Dedifferentiated amniotic fluid mesenchymal stem cell (primary cell): ENCODE measurements around the gene CASP8.
A peak's percentile ranks its signal among the peaks of the same experiment; 100 is the strongest.
"Not testable (repeated sequence)": the region's sequence is repeated elsewhere in the genome, so short reads cannot be mapped to it uniquely, and the experiment has no call there.

Experiments
- DNase-seq: peaks from one replicate; pipeline ENCODE4 v3.0.0-alpha.2; 2016; ENCODE audit errors: extremely low spot score

CASP8 gene

GRCh38 chr2:201260302-201260800 lies at the start of gene CASP8:
Gene CASP8 (plus strand): TSS chr2:201260536. CDS start chr2:201266487, 5,951 bp downstream.
- DNase-seq, result no peak

- DNase-seq, result no peak
These were observed 44.4 kb upstream of the CASP8 start for GRCh38 chr2:201215963-201216362.

GRCh38 chr2:201216918-201217317 lies 43.4 kb upstream of the CASP8 start:
- DNase-seq, result no peak

- no peak for DNase-seq
These were observed 41.6 kb upstream of the CASP8 start for GRCh38 chr2:201218780-201219179.

GRCh38 chr2:201219328-201220096 lies 40.8 kb upstream of the CASP8 start:
- no peak for DNase-seq

- DNase-seq, result no peak
These were observed 40.2 kb upstream of the CASP8 start for GRCh38 chr2:201220102-201220570.

- no peak for DNase-seq
These were observed 37.0 kb upstream of the CASP8 start for GRCh38 chr2:201223089-201224073.

- DNase-seq, result no peak
These were observed 31.9 kb upstream of the CASP8 start for GRCh38 chr2:201228271-201228911.

GRCh38 chr2:201228912-201229290 lies 31.4 kb upstream of the CASP8 start:
- no peak for DNase-seq

- DNase-seq, result peak; percentile 86
These were observed 28.4 kb upstream of the CASP8 start for GRCh38 chr2:201231781-201232466.

GRCh38 chr2:201232467-201232815 lies 27.9 kb upstream of the CASP8 start:
- DNase-seq, result no peak

- no peak for DNase-seq
These were observed 27.0 kb upstream of the CASP8 start for GRCh38 chr2:201233192-201233811.

GRCh38 chr2:201233812-201234662 lies 26.3 kb upstream of the CASP8 start:
- DNase-seq, result no peak

GRCh38 chr2:201234663-201235135 lies 25.6 kb upstream of the CASP8 start:
- DNase-seq, result no peak

GRCh38 chr2:201235860-201236811 lies 24.2 kb upstream of the CASP8 start:
- DNase-seq, result peak; percentile 93

GRCh38 chr2:201237486-201238123 lies 22.7 kb upstream of the CASP8 start:
- no peak for DNase-seq

GRCh38 chr2:201239167-201239935 lies 21.0 kb upstream of the CASP8 start:
- not testable (repeated sequence) for DNase-seq
